H1 (cell line): ENCODE data around the gene ANKRD17.

ENCODE experiments used
- EP300 ChIP-seq, 2 experiments: IDR thresholded peaks; 1 replicate in 1 of 2; 2 replicates in 1 of 2; pipeline ENCODE4 v1.6.1; 2011 to 2012; ENCODE audit warnings: low read depth in 2 of 2, low read length in 2 of 2, mild to moderate bottlenecking in 2 of 2, borderline replicate concordance in 1 of 2, inconsistent platforms in 1 of 2, moderate library complexity in 1 of 2
- JUN ChIP-seq: IDR thresholded peaks from 2 replicates; pipeline ENCODE4 v1.6.1; 2011; ENCODE audit warnings: low read depth, mild to moderate bottlenecking, improper control_type of control experiment, low read length
- NRF1 ChIP-seq: IDR thresholded peaks from 2 replicates; pipeline ENCODE4 v1.6.1; 2011; ENCODE audit warnings: mild to moderate bottlenecking, low read depth, low read length, improper control_type of control experiment
- PHF8 ChIP-seq: fragments of 200-600 bp; sonication (generic); conservative IDR thresholded peaks from 2 replicates; pipeline ENCODE4 v1.7.1; 2012; ENCODE audit warnings: low read depth, mild to moderate bottlenecking, inconsistent platforms, low read length, moderate library complexity
- POLR2AphosphoS5 ChIP-seq: IDR thresholded peaks from 2 replicates; pipeline ENCODE4 v1.6.1; 2011; ENCODE audit warnings: low read depth, low read length
- RAD21 ChIP-seq, 2 experiments: IDR thresholded peaks in 1 of 2; conservative IDR thresholded peaks in 1 of 2; 2 replicates each; pipeline ENCODE4 v1.6.1; 2011; ENCODE audit warnings: low read depth in 2 of 2, low read length in 2 of 2, improper control_type of control experiment in 1 of 2, inconsistent platforms in 1 of 2, mild to moderate bottlenecking in 1 of 2, moderate library complexity in 1 of 2
- SP1 ChIP-seq: IDR thresholded peaks from 2 replicates; pipeline ENCODE4 v1.6.1; 2011; ENCODE audit warnings: low read depth, low read length
- SRF ChIP-seq: IDR thresholded peaks from 2 replicates; pipeline ENCODE4 v1.6.1; 2011; ENCODE audit warnings: mild to moderate bottlenecking, low read depth, low read length, moderate library complexity
- TF ChIP-seq, protein P1 (sequence below), 3 experiments: IDR thresholded peaks; 1 replicate in 2 of 3; 2 replicates in 1 of 3; pipeline versions ENCODE4 v1.5.1 to v1.6.1; 2011; ENCODE audit warnings: low read length in 3 of 3, mild to moderate bottlenecking in 3 of 3, inconsistent platforms in 2 of 3, low read depth in 1 of 3, moderate library complexity in 1 of 3; ENCODE audit not compliant: insufficient read depth in 1 of 3; ENCODE audit errors: control extremely low read depth in 1 of 3

DNA sequence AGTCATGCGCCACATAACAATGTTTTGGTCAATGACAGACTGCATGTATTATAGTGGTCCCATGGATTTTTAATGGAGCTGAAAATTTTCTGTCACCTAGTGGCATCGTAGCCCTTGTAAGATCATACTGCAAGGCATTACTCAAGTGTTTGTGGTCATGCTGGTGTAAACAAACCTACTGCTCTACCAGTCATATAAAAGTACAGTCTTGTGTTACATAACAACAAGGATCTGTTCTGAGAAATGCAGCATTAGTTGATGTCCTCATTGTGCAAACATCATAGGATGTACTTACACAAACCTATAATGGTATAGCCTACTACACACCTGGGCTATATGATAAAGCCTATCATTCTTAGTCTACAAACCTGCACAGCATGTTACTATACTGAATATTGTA is 223.7 kb downstream of the ANKRD17 start:
- TF ChIP-seq POLR2AphosphoS5 (no peak), RAD21 (IDR thresholded peaks at IDR 0.05 in 1 of 2, conservative IDR thresholded peaks at IDR 0.05 in 1 of 2; ENCODE audit: low read depth in 2 of 2, low read length in 2 of 2) (no peak), EP300 (IDR thresholded peaks at IDR 0.05; ENCODE audit: borderline replicate concordance in 1 of 2, low read depth in 2 of 2, low read length in 2 of 2) (no peak), SP1 (no peak), NRF1 (no peak), SRF (no peak), JUN (no peak), PHF8 (no peak)
- TF ChIP-seq, protein P1, sequence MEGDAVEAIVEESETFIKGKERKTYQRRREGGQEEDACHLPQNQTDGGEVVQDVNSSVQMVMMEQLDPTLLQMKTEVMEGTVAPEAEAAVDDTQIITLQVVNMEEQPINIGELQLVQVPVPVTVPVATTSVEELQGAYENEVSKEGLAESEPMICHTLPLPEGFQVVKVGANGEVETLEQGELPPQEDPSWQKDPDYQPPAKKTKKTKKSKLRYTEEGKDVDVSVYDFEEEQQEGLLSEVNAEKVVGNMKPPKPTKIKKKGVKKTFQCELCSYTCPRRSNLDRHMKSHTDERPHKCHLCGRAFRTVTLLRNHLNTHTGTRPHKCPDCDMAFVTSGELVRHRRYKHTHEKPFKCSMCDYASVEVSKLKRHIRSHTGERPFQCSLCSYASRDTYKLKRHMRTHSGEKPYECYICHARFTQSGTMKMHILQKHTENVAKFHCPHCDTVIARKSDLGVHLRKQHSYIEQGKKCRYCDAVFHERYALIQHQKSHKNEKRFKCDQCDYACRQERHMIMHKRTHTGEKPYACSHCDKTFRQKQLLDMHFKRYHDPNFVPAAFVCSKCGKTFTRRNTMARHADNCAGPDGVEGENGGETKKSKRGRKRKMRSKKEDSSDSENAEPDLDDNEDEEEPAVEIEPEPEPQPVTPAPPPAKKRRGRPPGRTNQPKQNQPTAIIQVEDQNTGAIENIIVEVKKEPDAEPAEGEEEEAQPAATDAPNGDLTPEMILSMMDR (IDR thresholded peaks at IDR 0.05; ENCODE audit: control extremely low read depth in 1 of 3, insufficient read depth in 1 of 3, low read depth in 1 of 3, low read length in 3 of 3) = no peak
